Breast epithelium (tissue), 3 donors: ENCODE results near the gene IFT57.

Experiments used
- CTCF ChIP-seq, 3 donors: fragments of 450-650 bp; IDR thresholded peaks; one replicate each; pipeline ENCODE4 v1.5.1; 2016 to 2017; ENCODE audit warnings: antibody characterized with exemption in 3 of 3, mild to moderate bottlenecking in 3 of 3, moderate library complexity in 3 of 3
- POLR2A ChIP-seq: fragments of 450-650 bp; IDR thresholded peaks from one replicate; pipeline ENCODE4 v1.6.1; 2016; ENCODE audit warnings: antibody characterized with exemption, mild to moderate bottlenecking, moderate library complexity
- POLR2AphosphoS5 ChIP-seq, 3 donors: sonication (generic); formaldehyde crosslinking; IDR thresholded peaks; one replicate each; pipeline ENCODE4 v1.6.1; 2017; ENCODE audit warnings: antibody characterized with exemption in 3 of 3

- TF ChIP-seq POLR2A (no peak), CTCF (IDR thresholded peaks at IDR 0.05) (no peak), POLR2AphosphoS5 (IDR thresholded peaks at IDR 0.05) (no peak)
Measured at GRCh38 chr3:108234387-108234957, 12.2 kb upstream of the IFT57 start.
